ENCODE data around the gene NCS1.

- TF ChIP-seq POLR2AphosphoS5 (IDR thresholded peaks at IDR 0.05) (no peak), POLR2A (IDR thresholded peaks at IDR 0.05) (no peak), EP300 (IDR thresholded peaks at IDR 0.05) (no peak)
Observed at GRCh38 chr9:130155647-130156046, 16.6 kb upstream of the NCS1 start.
